Erythroblast (primary cell): Measurements from ENCODE around the gene METTL1.

ENCODE experiments used
- GATA1 ChIP-seq: IDR thresholded peaks from 2 replicates; pipeline ENCODE4 v1.6.1; 2011; ENCODE audit warnings: low read depth, mild to moderate bottlenecking, control low read depth, low read length, moderate library complexity
- POLR2A ChIP-seq: IDR thresholded peaks from 2 replicates; pipeline ENCODE4 v1.6.1; 2011; ENCODE audit warnings: mild to moderate bottlenecking, low read length

GRCh38 chr12:57739387-57739786 lies 32.5 kb downstream of the METTL1 start:
- TF ChIP-seq POLR2A (no peak), GATA1 (no peak)
